Measurements from ENCODE around the gene BRD9.

- TF ChIP-seq ZNF251 (CRISPR knock-in tag; IDR thresholded peaks at IDR 0.05), result no peak
- TF ChIP-seq ZNF841 (CRISPR knock-in tag; IDR thresholded peaks at IDR 0.05; ENCODE audit: borderline replicate concordance), result no peak
- TF ChIP-seq, protein P1, sequence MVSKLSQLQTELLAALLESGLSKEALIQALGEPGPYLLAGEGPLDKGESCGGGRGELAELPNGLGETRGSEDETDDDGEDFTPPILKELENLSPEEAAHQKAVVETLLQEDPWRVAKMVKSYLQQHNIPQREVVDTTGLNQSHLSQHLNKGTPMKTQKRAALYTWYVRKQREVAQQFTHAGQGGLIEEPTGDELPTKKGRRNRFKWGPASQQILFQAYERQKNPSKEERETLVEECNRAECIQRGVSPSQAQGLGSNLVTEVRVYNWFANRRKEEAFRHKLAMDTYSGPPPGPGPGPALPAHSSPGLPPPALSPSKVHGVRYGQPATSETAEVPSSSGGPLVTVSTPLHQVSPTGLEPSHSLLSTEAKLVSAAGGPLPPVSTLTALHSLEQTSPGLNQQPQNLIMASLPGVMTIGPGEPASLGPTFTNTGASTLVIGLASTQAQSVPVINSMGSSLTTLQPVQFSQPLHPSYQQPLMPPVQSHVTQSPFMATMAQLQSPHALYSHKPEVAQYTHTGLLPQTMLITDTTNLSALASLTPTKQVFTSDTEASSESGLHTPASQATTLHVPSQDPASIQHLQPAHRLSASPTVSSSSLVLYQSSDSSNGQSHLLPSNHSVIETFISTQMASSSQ (IDR thresholded peaks at IDR 0.05; ENCODE audit: low read depth), result no peak
- TF ChIP-seq, protein P1 (CRISPR knock-in tag; IDR thresholded peaks at IDR 0.05; ENCODE audit: borderline replicate concordance), result no peak
- TF ChIP-seq, protein P2, sequence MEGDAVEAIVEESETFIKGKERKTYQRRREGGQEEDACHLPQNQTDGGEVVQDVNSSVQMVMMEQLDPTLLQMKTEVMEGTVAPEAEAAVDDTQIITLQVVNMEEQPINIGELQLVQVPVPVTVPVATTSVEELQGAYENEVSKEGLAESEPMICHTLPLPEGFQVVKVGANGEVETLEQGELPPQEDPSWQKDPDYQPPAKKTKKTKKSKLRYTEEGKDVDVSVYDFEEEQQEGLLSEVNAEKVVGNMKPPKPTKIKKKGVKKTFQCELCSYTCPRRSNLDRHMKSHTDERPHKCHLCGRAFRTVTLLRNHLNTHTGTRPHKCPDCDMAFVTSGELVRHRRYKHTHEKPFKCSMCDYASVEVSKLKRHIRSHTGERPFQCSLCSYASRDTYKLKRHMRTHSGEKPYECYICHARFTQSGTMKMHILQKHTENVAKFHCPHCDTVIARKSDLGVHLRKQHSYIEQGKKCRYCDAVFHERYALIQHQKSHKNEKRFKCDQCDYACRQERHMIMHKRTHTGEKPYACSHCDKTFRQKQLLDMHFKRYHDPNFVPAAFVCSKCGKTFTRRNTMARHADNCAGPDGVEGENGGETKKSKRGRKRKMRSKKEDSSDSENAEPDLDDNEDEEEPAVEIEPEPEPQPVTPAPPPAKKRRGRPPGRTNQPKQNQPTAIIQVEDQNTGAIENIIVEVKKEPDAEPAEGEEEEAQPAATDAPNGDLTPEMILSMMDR (CRISPR knock-in tag; IDR thresholded peaks at IDR 0.05), result no peak
- TF ChIP-seq MAX (IDR thresholded peaks at IDR 0.05), result no peak
Observed at GRCh38 chr5:914174-914573, 21.6 kb upstream of the BRD9 start.

Data from HepG2 (cell line).